Inferior parietal cortex (tissue), 1 donor: ENCODE results near the gene SNAPC4.
"Not testable (repeated sequence)": the region's sequence is repeated elsewhere in the genome, so short reads cannot be mapped to it uniquely, and the experiment has no call there.

Experiments used
- DNase-seq: peaks from one replicate; pipeline ENCODE4 v3.0.0-alpha.2; 2016; ENCODE audit errors: extremely low spot score

The SNAPC4 gene

GRCh38 chr9:136407911-136408310 is 7.9 kb upstream of the SNAPC4 start:
- DNase-seq = no peak

- DNase-seq = not testable (repeated sequence)
Measured at GRCh38 chr9:136407061-136407460, 7.1 kb upstream of the SNAPC4 start.

GRCh38 chr9:136405904-136406303 is 5.9 kb upstream of the SNAPC4 start:
- DNase-seq = not testable (repeated sequence)

- no peak for DNase-seq
Measured at GRCh38 chr9:136405481-136405880, 5.5 kb upstream of the SNAPC4 start.

- DNase-seq = no peak
Measured at GRCh38 chr9:136404801-136405136, 4.8 kb upstream of the SNAPC4 start.

- DNase-seq = no peak
Measured at GRCh38 chr9:136403915-136404800, 4.2 kb upstream of the SNAPC4 start.

- DNase-seq = no peak
Measured at GRCh38 chr9:136403538-136403914, 3.6 kb upstream of the SNAPC4 start.

- no peak for DNase-seq
Measured at GRCh38 chr9:136402067-136402466, 2.1 kb upstream of the SNAPC4 start.

- no peak for DNase-seq
Measured at GRCh38 chr9:136401173-136401922, 1.4 kb upstream of the SNAPC4 start.

GRCh38 chr9:136399176-136400037 is 563 bp downstream of the SNAPC4 start:
- no peak for DNase-seq

- DNase-seq = no peak
Measured at GRCh38 chr9:136398286-136398685, 1.7 kb downstream of the SNAPC4 start.

- no peak for DNase-seq
Measured at GRCh38 chr9:136397643-136398042, 2.3 kb downstream of the SNAPC4 start.

GRCh38 chr9:136396219-136396515 is 3.8 kb downstream of the SNAPC4 start:
- no peak for DNase-seq

GRCh38 chr9:136395345-136396218 is 4.4 kb downstream of the SNAPC4 start:
- DNase-seq = no peak

- DNase-seq = no peak
Measured at GRCh38 chr9:136395020-136395340, 5.0 kb downstream of the SNAPC4 start.

- no peak for DNase-seq
Measured at GRCh38 chr9:136394312-136395019, 5.5 kb downstream of the SNAPC4 start.

GRCh38 chr9:136393531-136393930 is 6.4 kb downstream of the SNAPC4 start:
- DNase-seq = no peak

GRCh38 chr9:136392538-136393449 is 7.2 kb downstream of the SNAPC4 start:
- no peak for DNase-seq

GRCh38 chr9:136391737-136392537 is 8.0 kb downstream of the SNAPC4 start:
- DNase-seq = no peak
